ENCODE results near the gene ANK3.

GRCh38 chr10:60343254-60343653 is 46.4 kb downstream of the ANK3 start:
- TF ChIP-seq, protein P1, sequence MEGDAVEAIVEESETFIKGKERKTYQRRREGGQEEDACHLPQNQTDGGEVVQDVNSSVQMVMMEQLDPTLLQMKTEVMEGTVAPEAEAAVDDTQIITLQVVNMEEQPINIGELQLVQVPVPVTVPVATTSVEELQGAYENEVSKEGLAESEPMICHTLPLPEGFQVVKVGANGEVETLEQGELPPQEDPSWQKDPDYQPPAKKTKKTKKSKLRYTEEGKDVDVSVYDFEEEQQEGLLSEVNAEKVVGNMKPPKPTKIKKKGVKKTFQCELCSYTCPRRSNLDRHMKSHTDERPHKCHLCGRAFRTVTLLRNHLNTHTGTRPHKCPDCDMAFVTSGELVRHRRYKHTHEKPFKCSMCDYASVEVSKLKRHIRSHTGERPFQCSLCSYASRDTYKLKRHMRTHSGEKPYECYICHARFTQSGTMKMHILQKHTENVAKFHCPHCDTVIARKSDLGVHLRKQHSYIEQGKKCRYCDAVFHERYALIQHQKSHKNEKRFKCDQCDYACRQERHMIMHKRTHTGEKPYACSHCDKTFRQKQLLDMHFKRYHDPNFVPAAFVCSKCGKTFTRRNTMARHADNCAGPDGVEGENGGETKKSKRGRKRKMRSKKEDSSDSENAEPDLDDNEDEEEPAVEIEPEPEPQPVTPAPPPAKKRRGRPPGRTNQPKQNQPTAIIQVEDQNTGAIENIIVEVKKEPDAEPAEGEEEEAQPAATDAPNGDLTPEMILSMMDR (IDR thresholded peaks at IDR 0.05) = no peak
- no peak for TF ChIP-seq POLR2A (IDR thresholded peaks at IDR 0.05)
- TF ChIP-seq EP300 (IDR thresholded peaks at IDR 0.05) = no peak

Measured in tibial nerve (tissue), 4 donors.